NCI-H187 treated with DMSO at 0.1 percent for 48 hours (cell line): Measurements from ENCODE around the gene NKD1.

ENCODE experiments used
- DNase-seq: peaks from one replicate; lab custom pipeline; 2025; lab: John Stamatoyannopoulos, UW

NKD1 gene

DNA sequence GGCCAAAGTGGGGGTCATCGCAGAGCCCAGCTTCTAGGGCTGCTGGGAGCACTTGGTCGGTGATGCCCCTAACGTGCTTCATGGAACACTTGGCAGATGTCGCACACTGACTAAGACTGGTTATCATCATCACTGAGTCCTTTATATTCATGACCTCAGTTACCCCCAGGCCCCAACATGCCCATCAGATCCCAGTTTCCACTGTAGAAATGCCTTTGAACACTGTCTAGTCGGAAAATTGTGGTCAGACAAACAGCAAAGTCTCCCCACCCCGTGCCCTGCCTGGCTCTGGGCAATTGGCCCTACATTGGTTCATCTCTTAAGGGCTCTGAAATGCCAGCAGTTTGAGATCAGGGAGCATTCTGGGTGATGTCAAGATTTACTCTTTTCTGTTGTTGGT, 51.3 kb downstream of the NKD1 start:
- no peak for DNase-seq

DNA sequence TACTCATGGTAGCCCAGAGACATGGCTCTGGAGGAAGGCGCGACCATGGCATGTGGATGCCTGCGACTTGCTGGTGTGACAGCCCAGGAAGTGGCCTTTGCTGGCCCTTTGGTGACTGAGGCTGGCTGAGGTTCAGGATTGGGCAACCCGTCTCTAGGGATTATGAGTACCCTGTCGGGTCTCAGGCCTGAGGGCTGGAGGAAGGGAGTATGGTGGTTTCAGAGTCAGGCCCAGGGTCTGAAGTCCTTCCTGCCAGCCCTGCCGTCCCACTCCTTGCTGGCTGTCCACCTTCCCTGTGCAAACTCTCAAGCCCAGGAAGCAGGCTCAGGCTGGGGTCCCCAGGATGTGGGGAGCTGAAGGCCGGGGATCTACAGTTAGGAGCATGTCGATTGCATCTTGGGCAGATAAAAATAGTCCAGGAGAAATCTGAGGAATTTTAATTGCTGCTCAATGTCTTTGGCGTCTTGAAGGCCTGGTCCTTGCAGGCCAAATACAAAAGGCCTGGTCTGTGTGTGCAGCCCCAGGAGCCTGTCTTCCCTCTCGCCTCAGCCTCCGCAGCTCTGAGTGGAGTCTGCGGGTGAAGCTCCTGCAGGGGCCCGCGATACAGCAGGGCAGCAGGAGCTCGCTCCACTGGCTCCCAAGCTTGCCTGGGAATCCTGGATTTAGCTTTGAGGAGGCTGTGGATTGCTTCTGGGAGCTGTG, 52.5 kb downstream of the NKD1 start:
- no peak for DNase-seq

- DNase-seq = no peak
Observed at GRCh38 chr16:50601341-50601740, 53.1 kb downstream of the NKD1 start.

GRCh38 chr16:50602126-50602525, 53.9 kb downstream of the NKD1 start:
- DNase-seq = no peak

DNA sequence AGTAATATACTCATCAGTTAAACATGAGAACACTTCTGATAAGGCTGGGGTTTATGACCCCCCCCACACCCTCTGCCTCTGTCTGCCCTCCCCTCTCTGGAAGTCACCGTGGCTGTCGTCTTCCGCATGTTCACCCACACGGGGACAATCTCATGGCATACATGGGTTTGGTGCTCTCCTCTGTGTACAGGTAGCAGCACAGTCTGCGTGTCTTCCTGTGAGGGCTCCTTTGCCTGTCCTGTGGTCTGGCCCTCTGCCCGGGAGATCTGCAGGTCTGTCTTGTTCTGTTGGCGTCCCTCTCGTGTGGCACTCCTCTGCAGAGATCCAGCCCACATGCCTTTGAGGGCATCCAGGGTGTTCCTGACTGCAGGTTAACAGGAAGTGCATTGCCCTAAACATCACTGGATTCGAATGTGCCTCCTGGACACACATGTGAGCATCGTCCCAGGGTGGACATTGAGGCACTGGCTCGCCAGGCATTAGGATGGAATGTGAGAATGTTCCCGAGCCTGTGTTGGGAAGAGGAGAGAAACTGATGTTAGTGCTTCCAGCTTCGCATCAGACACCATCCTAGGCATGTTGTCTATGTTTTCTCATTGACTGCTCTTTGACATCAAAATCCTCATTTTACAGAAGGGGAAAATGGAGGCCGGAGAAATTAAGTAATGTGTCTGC, 54.5 kb downstream of the NKD1 start:
- DNase-seq = no peak

DNA sequence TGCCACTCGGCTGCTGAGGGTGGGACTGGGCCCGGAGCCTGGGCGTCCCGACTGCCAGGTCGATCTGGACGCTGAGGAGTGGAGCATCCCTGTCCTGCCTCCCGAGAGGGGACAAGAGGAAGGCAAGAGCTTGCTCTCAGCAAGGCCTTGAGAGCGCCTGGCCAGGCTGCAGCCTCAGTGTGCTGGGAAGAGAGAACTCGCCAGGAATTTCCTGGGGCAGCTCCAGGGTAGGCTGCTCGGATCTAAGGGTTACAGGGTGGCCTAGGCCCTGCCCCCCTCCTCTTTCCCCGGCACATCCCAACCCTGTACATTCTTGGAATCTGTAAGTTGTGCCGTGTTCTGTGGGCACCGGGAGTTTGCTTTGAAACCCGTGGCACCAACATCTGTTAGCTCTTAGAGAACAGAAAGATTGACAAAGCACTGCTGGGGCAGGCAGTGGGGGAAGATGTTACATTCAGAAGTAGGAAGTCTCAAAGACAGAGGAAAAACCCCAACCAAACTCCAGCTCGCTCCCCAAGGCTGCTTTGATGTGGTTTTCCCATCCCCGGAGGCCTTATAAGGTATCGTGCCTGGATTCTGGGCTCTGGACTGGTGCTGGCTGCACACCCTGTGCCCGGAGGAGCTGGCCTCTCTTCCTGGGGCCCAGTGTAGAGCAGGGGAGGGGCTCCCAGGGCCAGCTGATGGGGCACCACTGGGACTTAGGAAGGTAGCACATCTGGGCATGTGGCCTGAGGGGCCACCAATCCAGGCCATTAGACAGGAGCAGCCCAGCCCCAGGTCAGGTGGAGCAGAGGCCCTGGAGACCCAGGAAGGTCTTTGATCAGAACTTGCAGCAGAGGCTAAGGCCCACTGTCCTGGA, 55.2 kb downstream of the NKD1 start:
- DNase-seq = no peak

DNA sequence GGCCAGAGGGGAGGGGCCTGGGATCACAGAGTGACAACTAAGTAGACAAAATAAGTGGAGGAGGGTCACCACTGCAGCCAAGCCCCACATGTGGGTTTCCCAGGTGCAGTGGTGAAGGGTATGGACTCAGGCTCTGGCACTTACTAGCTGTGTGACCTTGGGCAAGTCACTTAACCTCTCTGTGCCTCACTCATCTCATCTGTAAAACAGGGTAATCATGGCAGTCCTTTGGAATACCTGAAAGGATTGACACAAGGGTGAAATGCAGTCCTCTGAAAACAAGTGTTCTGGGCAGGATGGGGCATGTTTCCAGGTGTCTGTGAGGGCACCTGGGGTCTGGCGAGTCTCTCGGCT, 55.8 kb downstream of the NKD1 start:
- no peak for DNase-seq

DNA sequence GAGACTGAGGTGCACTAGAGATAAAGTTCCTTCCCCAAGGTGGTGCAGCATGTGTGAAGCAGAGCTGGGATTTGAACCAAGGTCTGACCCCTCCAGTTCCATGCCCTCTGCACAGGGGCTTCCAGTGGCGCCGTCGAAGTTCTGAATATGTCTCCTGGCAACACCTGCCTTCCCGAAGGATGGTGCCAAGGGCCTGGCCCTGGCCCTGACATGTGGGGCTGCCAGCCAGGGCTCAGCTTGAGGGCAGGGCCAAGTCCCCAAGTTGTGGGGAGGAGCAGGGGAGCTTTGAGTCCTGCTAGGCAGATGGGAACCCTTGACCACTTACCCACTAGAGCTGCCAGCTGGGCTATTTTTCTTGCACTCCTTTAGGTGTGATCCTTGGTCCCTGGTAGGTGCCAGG, 56.4 kb downstream of the NKD1 start:
- DNase-seq = no peak

DNA sequence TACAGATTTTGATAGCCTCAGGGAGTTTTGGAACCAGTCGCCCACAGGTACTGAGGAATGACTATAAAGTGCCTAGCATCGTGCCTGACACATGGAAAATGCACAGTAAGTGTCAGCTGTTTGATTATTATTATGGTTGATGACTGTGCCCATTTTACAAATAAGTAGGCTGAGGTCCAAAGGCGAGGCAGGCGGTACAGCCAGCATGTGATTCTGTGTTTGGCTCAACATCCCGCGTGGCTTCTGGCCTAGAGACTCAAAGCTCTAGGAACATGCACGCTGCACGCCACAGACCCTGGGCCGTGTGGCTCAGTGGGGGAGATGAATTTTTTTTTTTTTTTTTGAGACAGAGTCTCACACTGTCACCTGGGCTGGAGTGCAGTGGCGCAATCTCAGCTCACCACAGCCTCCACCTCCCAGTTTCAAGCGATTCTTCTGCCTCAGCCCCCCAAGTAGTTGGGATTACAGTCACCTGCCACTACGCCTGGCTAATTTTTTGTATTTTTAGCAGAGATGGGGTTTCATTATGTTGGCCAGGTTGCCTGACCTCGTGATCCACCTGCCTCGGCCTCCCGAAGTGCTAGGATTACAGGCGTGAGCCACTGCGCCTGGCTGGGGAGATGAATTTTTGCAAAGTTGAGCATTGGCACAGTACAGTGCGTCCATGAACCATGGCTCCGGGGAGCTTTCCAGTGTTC, 57.7 kb downstream of the NKD1 start:
- DNase-seq = no peak

DNA sequence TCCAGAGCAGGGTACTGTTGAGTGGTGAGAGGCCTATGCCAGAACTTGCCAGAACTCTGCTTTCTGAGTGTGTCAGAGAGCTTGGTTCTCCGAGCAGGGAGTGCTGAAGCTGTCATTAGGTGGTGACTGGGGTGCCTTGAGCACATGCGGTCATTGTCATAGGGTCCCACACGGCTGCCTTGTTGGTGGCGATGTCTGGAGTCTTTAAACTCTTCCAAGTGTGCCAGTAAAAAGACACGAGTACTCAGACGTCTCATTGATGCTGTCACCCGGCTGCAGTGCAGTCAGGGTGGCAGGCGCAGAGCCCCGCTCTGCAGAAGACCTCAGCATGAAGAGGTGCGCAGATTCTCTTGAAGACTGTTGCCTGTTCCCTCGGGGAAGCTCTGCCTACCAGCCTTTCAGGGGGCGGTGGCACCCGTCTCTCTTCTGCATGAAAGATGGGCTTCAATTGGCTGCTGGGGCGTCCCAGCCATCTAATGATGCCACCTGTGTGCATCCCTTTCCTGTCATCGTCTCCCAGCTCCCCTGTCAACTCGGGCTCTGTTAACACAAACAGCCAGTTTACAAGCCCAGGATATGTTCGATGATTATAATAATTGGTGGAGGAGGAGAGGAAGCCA, 58.3 kb downstream of the NKD1 start:
- no peak for DNase-seq

DNA sequence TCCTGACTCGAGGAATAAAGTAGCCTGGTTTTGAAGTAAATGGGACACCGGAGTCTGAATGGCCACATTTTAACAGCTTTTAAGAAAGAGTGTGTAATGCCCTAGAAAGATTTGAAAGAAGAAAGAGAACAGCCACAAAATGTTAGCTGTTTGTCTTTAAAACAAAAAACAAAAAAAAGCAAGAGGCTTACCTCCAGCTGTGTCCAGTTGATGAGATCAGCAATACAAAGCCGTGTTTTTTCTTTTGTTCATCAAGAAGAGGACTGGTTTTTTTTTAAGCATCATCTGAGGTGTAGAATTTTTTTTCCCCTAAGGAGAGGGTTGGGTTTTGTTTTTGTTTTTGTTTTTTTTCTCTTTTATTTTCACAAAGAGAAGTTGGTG, 58.8 kb downstream of the NKD1 start:
- DNase-seq = no peak

DNA sequence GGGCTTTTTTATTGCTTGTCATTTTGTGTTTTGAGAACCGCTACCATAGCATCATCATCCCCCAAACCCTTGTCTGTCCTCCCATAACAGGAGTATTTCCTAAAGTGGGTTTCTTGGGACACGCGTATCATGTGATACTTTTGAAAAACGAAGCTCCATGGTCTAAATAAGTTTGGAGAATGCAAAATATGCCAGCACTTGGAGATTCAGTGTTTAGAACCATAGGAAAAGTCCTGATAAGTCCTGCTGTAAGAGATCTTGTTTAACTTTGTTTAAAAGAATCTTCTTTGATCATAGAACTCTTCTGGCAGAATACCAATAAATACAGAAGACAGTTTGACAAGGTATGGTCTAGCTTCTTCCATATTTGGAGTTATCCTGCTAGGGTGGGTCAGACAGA, 59.3 kb downstream of the NKD1 start:
- no peak for DNase-seq

DNA sequence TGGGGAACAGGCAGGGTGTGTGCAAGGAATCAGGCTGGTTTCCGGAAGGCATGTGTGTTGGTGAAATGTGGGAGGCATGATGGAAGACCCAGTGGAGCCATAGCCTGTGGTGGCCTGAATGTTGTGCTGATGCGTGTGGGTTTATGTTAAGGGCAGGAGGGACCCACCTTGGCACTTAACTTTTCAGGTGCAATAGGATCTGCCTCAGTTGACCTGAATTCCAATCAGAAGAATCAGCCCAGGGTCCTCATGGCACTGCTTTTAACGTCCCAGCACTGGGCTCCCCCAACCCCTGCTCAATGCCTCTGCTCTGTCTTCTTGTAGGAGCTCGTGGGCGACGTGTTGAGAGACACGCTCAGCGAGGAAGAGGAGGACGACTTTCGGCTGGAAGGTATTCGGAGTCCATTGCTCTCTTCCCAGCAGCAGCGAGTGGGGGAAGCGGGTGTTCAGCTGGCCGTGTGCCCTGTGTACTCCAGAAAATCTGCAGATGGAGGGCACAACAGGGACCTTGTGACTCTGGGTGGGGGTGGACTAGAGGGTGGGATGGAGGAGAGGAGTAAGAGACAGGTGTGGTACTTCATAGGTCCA, 59.9 kb downstream of the NKD1 start:
- DNase-seq = no peak

GRCh38 chr16:50609049-50609448, 60.9 kb downstream of the NKD1 start:
- no peak for DNase-seq

DNA sequence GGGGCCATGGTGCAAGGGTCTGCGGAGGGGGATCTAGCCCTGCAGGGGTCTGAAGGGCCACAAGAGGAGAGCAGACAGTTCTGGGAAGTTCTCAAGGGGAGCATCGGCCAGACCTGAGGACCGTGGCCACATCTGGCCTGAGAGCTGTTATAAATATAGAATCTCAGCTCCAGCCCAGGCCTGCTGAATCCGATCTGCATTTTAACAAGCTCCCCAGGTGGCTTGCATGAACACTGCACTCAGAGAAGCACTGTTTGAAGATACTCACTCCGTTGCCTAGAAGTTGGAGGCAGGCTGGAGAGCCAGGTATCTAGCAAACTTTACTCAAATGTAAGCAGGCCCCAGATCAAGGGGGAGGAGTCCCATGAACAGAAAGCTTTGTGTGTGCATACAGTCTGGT, 61.3 kb downstream of the NKD1 start:
- no peak for DNase-seq

DNA sequence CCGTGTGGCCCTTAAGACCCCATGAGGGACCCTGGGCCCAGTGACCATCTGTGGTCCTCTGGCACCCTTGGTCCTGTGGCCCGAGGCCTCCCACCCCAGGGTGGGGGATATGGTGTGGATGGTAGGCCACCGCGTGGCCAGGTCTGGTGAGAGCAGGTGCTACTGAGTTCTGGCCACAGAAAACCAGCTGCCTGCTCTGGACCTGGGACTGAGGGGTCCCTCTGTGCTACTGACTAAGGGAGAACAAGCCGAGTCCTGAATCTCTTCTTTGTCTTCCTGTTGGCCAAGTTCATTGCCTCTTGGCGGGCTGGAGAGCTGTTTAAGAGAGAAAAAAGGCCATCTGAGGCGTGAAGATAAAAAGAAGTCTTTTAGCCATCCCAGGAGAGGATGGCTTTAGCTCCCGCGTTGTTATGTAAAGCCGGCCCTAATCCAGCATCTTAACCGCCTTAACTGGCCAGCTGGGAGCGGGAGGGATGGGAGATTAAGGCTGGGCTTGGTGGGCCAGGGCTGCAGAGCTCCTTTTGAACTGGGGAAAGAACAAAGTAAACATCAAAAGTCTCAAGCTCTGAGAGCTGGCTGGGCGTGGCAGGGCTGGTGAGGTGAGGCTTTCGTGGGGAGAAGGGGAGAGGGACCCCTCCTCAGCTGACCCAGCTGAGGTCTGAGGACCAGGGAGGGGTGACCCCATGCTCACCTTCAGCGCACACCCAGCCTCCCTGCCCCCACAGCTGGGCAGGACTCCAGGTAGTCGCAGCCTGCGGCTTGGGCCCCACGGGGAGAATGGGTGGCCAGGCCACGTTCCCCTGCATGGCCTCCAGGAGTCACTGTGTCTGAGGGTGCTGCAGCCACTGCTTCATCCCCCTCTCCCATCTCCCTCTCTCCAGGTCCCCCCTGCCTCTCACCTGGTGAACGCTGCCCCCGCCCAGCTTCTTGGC, 62.4 kb downstream of the NKD1 start:
- DNase-seq = no peak

- no peak for DNase-seq
Observed at GRCh38 chr16:50611332-50611934, 63.2 kb downstream of the NKD1 start.

DNA sequence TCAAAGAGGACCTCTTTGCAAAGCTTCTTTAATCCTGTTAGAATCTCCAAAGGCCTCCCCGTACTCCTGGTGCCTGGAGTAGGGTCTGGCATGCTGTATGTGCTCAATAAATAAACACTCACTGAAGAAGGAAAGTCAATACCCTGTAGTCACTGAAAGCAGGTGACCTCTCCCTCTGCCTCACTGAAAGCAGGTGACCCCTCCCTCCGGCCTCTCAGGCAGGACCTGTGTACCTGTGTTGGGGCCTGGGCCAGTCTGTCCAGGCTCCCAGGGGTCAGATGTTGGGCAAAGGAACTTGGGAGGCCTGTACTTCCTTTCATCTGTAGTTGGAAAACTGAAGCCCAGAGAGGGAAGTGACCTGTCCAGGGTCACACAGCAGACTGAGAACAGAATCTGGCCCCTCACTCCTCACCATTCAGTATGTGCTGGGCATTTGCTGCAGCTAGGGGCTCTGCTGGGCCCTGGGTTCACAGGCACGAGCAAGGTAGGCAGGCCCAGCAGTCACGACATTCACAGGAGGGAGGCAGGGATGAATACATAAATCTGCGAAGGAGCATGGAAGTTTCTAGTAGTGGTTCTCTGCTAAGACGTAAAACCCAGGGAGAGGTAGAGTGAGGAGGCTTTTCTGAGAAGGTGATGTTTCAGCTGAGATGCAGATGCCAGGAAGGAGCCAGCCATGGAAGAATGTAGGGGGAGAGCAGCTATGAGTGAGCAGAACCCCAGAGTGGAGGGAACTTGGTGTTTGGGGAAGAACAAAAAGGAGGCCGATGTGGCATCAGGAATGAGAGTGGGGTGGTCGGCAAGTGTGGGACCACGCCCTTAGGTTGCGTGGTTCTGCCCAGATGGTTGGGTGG, 64.0 kb downstream of the NKD1 start:
- DNase-seq = no peak

GRCh38 chr16:50612849-50613198, 64.6 kb downstream of the NKD1 start:
- no peak for DNase-seq
